Neural cell (in vitro differentiated cells): ENCODE results near the gene CAMK2B. TPM values are rescaled to one million over a fixed set of nuclear protein-coding genes. Genes with fewer than 3 reads are reported as not detected.

Source experiments
- H2AFZ ChIP-seq: fragments of 200-600, 300-800 bp; sonication (generic), shearing (Covaris generic); 2 replicates; pipeline ENCODE4 v1.6.0; 2014; ENCODE audit warnings: low read depth, mild to moderate bottlenecking, antibody characterized with exemption, low read length, moderate library complexity
- H3F3A ChIP-seq: fragments of 200-600 bp; shearing (Covaris generic); 2 replicates; pipeline ENCODE4 v1.6.1; 2016; ENCODE audit warnings: mild to moderate bottlenecking, moderate library complexity, mixed read lengths, antibody characterized with exemption, low read length; ENCODE audit not compliant: insufficient read depth, poor library complexity, severe bottlenecking
- H3K27ac ChIP-seq: fragments of 200-600, 300-800 bp; sonication (generic), shearing (Covaris generic); 2 replicates; pipeline ENCODE4 v1.5.1; 2014; ENCODE audit warnings: mild to moderate bottlenecking, low read length, moderate library complexity
- H3K27me3 ChIP-seq: fragments of 300-800, 200-600 bp; sonication (generic), shearing (Covaris generic); 2 replicates; pipeline ENCODE4 v1.6.0; 2014; ENCODE audit warnings: mild to moderate bottlenecking, low read depth, low read length, moderate library complexity; ENCODE audit not compliant: insufficient read depth
- H3K36me3 ChIP-seq: fragments of 300-800, 200-600 bp; sonication (generic), shearing (Covaris generic); 2 replicates; pipeline ENCODE4 v1.5.1; 2014; ENCODE audit warnings: mild to moderate bottlenecking, antibody characterized with exemption, low read length, moderate library complexity; ENCODE audit not compliant: insufficient read depth
- H3K4me2 ChIP-seq: fragments of 300-800, 200-600 bp; sonication (generic), shearing (Covaris generic); 2 replicates; pipeline ENCODE4 v1.6.0; 2014; ENCODE audit warnings: mild to moderate bottlenecking, low read length
- H3K4me3 ChIP-seq: fragments of 300-800, 200-600 bp; sonication (generic), shearing (Covaris generic); 2 replicates; pipeline ENCODE4 v1.5.1; 2014; ENCODE audit warnings: mild to moderate bottlenecking, low read length, moderate library complexity
- H3K79me2 ChIP-seq: fragments of 200-600 bp; shearing (Covaris generic); replicated peaks from 2 replicates; pipeline ENCODE4 v1.6.0; 2014; ENCODE audit warnings: mild to moderate bottlenecking, low read length, moderate library complexity; ENCODE audit not compliant: insufficient read depth
- H3K9ac ChIP-seq: fragments of 300-800, 200-600 bp; sonication (generic), shearing (Covaris generic); 2 replicates; pipeline ENCODE4 v1.6.1; 2016; ENCODE audit warnings: mild to moderate bottlenecking, low read length, mixed read lengths
- H3K9me2 ChIP-seq: fragments of 200-600 bp; shearing (Covaris generic); 2 replicates; pipeline ENCODE4 v1.6.1; 2016; ENCODE audit warnings: mild to moderate bottlenecking, low read length, mixed read lengths; ENCODE audit not compliant: insufficient read depth
- H3K9me3 ChIP-seq: fragments of 200-600, 300-800 bp; sonication (generic), shearing (Covaris generic); 2 replicates; pipeline ENCODE4 v1.6.1; 2016; ENCODE audit warnings: mild to moderate bottlenecking, mixed run types, low read length, moderate library complexity, mixed read lengths
- H4K20me1 ChIP-seq: fragments of 200-600 bp; shearing (Covaris generic); 2 replicates; pipeline ENCODE4 v1.6.1; 2016; ENCODE audit warnings: mild to moderate bottlenecking, mixed run types; ENCODE audit not compliant: insufficient read depth
- EP300 ChIP-seq: fragments of 450-650 bp; conservative IDR thresholded peaks from 2 replicates; pipeline ENCODE4 v1.6.1; 2014; ENCODE audit warnings: antibody characterized with exemption, mild to moderate bottlenecking, moderate library complexity; ENCODE audit not compliant: poor library complexity, severe bottlenecking
- EZH2 ChIP-seq: fragments of 200-600, 300-800 bp; shearing (Covaris generic), sonication (generic); IDR thresholded peaks from 2 replicates; pipeline ENCODE4 v1.6.1; 2014; ENCODE audit warnings: antibody characterized with exemption, low read length, borderline replicate concordance, mild to moderate bottlenecking; ENCODE audit not compliant: insufficient read depth, poor library complexity, severe bottlenecking
- MXI1 ChIP-seq: fragments of 450-650 bp; conservative IDR thresholded peaks from 2 replicates; pipeline ENCODE4 v1.6.1; 2014; ENCODE audit warnings: antibody characterized with exemption, mild to moderate bottlenecking; ENCODE audit not compliant: poor library complexity, severe bottlenecking
- POLR2AphosphoS5 ChIP-seq: IDR thresholded peaks from 2 replicates; pipeline ENCODE4 v1.6.1; 2012
- RAD21 ChIP-seq: fragments of 450-650 bp; conservative IDR thresholded peaks from 2 replicates; pipeline ENCODE4 v1.6.1; 2014; ENCODE audit warnings: antibody characterized with exemption, mild to moderate bottlenecking, moderate library complexity
- SMC3 ChIP-seq: fragments of 450-650 bp; conservative IDR thresholded peaks from 2 replicates; pipeline ENCODE4 v1.6.1; 2014; ENCODE audit warnings: antibody characterized with exemption, mild to moderate bottlenecking, moderate library complexity; ENCODE audit not compliant: poor library complexity
- TAF1 ChIP-seq: IDR thresholded peaks from 2 replicates; pipeline ENCODE4 v1.6.1; 2012; ENCODE audit warnings: low read depth
- polyA plus RNA-seq: library from polyadenylated mRNA; depleted of rRNA; stranded (reverse); fragments of >200 nt; gene quantifications from 2 replicates; pipeline ENCODE4 v1.2.3, GENCODE V29; 2014
- TF ChIP-seq, protein P1 (sequence below): IDR thresholded peaks from 2 replicates; pipeline ENCODE4 v1.6.1; 2012; ENCODE audit warnings: borderline replicate concordance
- TF ChIP-seq, protein P2 (sequence below): fragments of 450-650 bp; IDR thresholded peaks from 2 replicates; pipeline ENCODE4 v1.5.1; 2014; ENCODE audit warnings: antibody characterized with exemption, mild to moderate bottlenecking, moderate library complexity; ENCODE audit not compliant: poor library complexity, severe bottlenecking

CAMK2B gene
- polyA plus RNA-seq, 1 donor from 2014 or later = 67.3 TPM

DNA sequence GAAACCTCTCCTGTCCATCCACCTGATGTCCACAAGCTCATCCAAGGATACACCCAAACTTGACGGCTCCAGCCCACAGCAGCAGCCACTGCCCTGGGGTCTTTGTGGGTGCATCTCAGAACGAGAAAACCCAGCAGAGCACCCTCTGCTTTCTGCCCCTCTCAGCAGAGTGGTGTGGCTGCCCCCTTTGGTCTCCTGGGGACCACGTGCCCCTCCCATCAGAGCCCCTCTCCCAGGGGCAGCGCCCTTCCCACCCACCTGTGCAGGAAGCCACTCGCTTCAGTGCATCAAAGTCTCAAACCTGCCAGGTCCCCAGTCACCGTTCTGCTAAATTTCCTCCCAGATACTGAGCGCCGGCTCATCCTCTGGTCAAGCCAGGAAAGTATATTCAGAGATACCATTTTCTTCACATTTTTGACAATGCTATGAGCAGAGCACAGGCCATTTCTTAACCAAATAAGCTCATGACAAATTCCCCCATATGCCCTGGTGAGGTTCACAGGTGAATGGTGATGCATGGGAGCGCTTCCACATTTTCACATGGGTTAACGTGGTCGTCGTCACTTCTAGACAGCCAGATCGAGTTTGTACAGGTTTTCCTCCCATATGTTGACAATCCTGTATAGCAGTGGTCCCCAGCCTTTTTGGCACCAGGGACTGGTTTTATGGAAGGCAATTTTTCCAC lies 32.4 kb downstream of the CAMK2B start:
- Histone ChIP-seq H3K4me3 (no peak overlapping the region), H3K27me3 (no peaks in the 10 kb centered on the region)

DNA sequence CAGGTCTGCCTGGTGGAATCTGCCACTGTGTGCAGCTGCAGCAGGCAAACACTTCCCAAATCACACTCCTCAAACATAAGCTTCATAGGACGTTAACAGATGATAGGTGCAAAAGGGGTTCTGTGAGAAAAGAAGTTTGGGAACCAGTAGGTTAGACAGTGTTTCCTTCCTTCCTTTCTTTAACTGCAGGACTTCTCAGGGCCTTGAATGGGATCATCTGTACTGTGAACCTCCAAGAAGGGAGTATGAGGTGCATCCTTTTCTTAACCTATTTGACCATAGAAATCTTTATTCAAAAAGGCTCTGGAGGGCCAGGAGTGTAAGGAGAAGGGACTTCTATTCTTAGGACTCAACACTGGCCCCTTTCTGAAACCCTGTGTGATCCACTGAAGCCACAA lies 33.0 kb downstream of the CAMK2B start:
- no peaks in the 10 kb centered on the region for H3K36me3 ChIP-seq
- TF ChIP-seq EZH2 (no peak), TAF1 (no peak), MXI1 (no peak), POLR2AphosphoS5 (no peak), RAD21 (no peak), EP300 (no peak)
- TF ChIP-seq, protein P1, sequence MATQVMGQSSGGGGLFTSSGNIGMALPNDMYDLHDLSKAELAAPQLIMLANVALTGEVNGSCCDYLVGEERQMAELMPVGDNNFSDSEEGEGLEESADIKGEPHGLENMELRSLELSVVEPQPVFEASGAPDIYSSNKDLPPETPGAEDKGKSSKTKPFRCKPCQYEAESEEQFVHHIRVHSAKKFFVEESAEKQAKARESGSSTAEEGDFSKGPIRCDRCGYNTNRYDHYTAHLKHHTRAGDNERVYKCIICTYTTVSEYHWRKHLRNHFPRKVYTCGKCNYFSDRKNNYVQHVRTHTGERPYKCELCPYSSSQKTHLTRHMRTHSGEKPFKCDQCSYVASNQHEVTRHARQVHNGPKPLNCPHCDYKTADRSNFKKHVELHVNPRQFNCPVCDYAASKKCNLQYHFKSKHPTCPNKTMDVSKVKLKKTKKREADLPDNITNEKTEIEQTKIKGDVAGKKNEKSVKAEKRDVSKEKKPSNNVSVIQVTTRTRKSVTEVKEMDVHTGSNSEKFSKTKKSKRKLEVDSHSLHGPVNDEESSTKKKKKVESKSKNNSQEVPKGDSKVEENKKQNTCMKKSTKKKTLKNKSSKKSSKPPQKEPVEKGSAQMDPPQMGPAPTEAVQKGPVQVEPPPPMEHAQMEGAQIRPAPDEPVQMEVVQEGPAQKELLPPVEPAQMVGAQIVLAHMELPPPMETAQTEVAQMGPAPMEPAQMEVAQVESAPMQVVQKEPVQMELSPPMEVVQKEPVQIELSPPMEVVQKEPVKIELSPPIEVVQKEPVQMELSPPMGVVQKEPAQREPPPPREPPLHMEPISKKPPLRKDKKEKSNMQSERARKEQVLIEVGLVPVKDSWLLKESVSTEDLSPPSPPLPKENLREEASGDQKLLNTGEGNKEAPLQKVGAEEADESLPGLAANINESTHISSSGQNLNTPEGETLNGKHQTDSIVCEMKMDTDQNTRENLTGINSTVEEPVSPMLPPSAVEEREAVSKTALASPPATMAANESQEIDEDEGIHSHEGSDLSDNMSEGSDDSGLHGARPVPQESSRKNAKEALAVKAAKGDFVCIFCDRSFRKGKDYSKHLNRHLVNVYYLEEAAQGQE = no peak
- TF ChIP-seq, protein P2, sequence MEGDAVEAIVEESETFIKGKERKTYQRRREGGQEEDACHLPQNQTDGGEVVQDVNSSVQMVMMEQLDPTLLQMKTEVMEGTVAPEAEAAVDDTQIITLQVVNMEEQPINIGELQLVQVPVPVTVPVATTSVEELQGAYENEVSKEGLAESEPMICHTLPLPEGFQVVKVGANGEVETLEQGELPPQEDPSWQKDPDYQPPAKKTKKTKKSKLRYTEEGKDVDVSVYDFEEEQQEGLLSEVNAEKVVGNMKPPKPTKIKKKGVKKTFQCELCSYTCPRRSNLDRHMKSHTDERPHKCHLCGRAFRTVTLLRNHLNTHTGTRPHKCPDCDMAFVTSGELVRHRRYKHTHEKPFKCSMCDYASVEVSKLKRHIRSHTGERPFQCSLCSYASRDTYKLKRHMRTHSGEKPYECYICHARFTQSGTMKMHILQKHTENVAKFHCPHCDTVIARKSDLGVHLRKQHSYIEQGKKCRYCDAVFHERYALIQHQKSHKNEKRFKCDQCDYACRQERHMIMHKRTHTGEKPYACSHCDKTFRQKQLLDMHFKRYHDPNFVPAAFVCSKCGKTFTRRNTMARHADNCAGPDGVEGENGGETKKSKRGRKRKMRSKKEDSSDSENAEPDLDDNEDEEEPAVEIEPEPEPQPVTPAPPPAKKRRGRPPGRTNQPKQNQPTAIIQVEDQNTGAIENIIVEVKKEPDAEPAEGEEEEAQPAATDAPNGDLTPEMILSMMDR = no peak
- no peak overlapping the region for H3K27ac ChIP-seq
- H3K79me2 ChIP-seq = no peaks in the 10 kb centered on the region
- no peaks in the 10 kb centered on the region for H3K9me3 ChIP-seq
- no peak overlapping the region for H3K4me2 ChIP-seq
- H3K9me2 ChIP-seq = no peaks in the 10 kb centered on the region
- H3K9ac ChIP-seq = no peak overlapping the region
- no peaks in the 10 kb centered on the region for H3F3A ChIP-seq
- no peak overlapping the region for H3K4me3 ChIP-seq
- no peaks in the 10 kb centered on the region for H4K20me1 ChIP-seq
- no peak overlapping the region for H2AFZ ChIP-seq
- H3K27me3 ChIP-seq = no peaks in the 10 kb centered on the region

More for the DNA sequence above, 32.4 kb downstream of the CAMK2B start:
- TF ChIP-seq MXI1 (no peak), EZH2 (no peak), RAD21 (no peak), TAF1 (no peak), EP300 (no peak), POLR2AphosphoS5 (no peak), SMC3 (no peak)
- TF ChIP-seq, protein P1 = no peak
- TF ChIP-seq, protein P2 = no peak
- Histone ChIP-seq H3K4me2 (no peak overlapping the region), H3K9me2 (no peaks in the 10 kb centered on the region), H4K20me1 (no peaks in the 10 kb centered on the region), H3K9me3 (no peaks in the 10 kb centered on the region), H3K36me3 (no peaks in the 10 kb centered on the region), H3K9ac (no peak overlapping the region), H3F3A (no peaks in the 10 kb centered on the region), H3K79me2 (no peaks in the 10 kb centered on the region), H3K27ac (no peak overlapping the region), H2AFZ (no peak overlapping the region)
